Measurements from ENCODE around the gene FDPS.

The FDPS gene

GRCh38 chr1:155318082-155318481 is 9.4 kb downstream of the FDPS start:
- Histone ChIP-seq H3K27ac (ENCODE audit: extremely low read depth, low read depth, low read length) (no peak overlapping the region), H3K36me3 (ENCODE audit: control insufficient read depth in 2 of 2, insufficient read depth in 1 of 2, low read length in 2 of 2) (peaks cover 34 to 72% of the 10 kb centered on the region in 2 experiments), H3K4me1 (ENCODE audit: control insufficient read depth, insufficient read depth, low read length) (no peaks in the 10 kb centered on the region), H3K4me3 (ENCODE audit: low read depth, low read length) (no peak overlapping the region), H3K9me3 (ENCODE audit: control insufficient read depth, insufficient read depth, low read depth, low read length) (no peaks in the 10 kb centered on the region)
- no peak for TF ChIP-seq ZBTB20 (tag by site-specific recombination; IDR thresholded peaks at IDR 0.05)
- TF ChIP-seq ZNF350 (tag by site-specific recombination; IDR thresholded peaks at IDR 0.05) = no peak
- no peak for TF ChIP-seq ZFHX2 (tag by site-specific recombination; conservative IDR thresholded peaks at IDR 0.05)
- no peak for TF ChIP-seq ZNF558 (tag by site-specific recombination; IDR thresholded peaks at IDR 0.05)
- TF ChIP-seq TRIM28 (IDR thresholded peaks at IDR 0.05; ENCODE audit: borderline replicate concordance, low read length) = no peak
- TF ChIP-seq, protein P1, sequence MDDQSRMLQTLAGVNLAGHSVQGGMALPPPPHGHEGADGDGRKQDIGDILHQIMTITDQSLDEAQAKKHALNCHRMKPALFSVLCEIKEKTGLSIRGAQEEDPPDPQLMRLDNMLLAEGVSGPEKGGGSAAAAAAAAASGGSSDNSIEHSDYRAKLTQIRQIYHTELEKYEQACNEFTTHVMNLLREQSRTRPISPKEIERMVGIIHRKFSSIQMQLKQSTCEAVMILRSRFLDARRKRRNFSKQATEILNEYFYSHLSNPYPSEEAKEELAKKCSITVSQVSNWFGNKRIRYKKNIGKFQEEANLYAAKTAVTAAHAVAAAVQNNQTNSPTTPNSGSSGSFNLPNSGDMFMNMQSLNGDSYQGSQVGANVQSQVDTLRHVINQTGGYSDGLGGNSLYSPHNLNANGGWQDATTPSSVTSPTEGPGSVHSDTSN (CRISPR knock-in tag; IDR thresholded peaks at IDR 0.05) = no peak
- TF ChIP-seq PRDM1 (tag by site-specific recombination; IDR thresholded peaks at IDR 0.05) = no peak
- TF ChIP-seq BCL6B (tag by site-specific recombination; IDR thresholded peaks at IDR 0.05) = no peak
- no peak for TF ChIP-seq ZNF529 (tag by site-specific recombination; IDR thresholded peaks at IDR 0.05; ENCODE audit: insufficient replicate concordance)
- TF ChIP-seq, protein P2, sequence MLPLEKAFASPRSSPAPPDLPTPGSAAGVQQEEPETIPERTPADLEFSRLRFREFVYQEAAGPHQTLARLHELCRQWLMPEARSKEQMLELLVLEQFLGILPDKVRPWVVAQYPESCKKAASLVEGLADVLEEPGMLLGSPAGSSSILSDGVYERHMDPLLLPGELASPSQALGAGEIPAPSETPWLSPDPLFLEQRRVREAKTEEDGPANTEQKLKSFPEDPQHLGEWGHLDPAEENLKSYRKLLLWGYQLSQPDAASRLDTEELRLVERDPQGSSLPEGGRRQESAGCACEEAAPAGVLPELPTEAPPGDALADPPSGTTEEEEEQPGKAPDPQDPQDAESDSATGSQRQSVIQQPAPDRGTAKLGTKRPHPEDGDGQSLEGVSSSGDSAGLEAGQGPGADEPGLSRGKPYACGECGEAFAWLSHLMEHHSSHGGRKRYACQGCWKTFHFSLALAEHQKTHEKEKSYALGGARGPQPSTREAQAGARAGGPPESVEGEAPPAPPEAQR (tag by site-specific recombination; IDR thresholded peaks at IDR 0.05) = no peak
- no peak for TF ChIP-seq ZNF433 (tag by site-specific recombination; IDR thresholded peaks at IDR 0.05; ENCODE audit: low read depth)
- TF ChIP-seq, protein P3, sequence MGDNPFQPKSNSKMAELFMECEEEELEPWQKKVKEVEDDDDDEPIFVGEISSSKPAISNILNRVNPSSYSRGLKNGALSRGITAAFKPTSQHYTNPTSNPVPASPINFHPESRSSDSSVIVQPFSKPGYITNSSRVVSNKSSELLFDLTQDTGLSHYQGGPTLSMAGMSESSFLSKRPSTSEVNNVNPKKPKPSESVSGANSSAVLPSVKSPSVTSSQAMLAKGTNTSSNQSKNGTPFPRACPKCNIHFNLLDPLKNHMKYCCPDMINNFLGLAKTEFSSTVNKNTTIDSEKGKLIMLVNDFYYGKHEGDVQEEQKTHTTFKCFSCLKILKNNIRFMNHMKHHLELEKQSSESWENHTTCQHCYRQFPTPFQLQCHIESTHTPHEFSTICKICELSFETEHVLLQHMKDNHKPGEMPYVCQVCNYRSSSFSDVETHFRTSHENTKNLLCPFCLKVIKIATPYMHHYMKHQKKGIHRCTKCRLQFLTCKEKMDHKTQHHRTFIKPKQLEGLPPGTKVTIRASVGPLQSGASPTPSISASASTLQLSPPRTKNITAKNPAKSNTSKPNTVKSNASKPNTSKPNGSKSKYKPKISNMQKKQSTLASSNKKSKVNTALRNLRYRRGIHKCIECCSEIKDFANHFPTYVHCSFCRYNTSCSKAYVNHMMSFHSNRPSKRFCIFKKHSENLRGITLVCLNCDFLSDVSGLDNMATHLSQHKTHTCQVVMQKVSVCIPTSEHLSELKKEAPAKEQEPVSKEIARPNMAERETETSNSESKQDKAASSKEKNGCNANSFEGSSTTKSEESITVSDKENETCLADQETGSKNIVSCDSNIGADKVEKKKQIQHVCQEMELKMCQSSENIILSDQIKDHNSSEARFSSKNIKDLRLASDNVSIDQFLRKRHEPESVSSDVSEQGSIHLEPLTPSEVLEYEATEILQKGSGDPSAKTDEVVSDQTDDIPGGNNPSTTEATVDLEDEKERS (tag by site-specific recombination; IDR thresholded peaks at IDR 0.05) = no peak
- TF ChIP-seq SCRT2 (tag by site-specific recombination; IDR thresholded peaks at IDR 0.05) = no peak
- TF ChIP-seq ZBTB48 (tag by site-specific recombination; IDR thresholded peaks at IDR 0.05) = no peak
- TF ChIP-seq ZNF670 (tag by site-specific recombination; IDR thresholded peaks at IDR 0.05; ENCODE audit: low read depth) = no peak
- no peak for TF ChIP-seq SALL2 (tag by site-specific recombination; IDR thresholded peaks at IDR 0.05; ENCODE audit: borderline replicate concordance)
- TF ChIP-seq ZNF221 (tag by site-specific recombination; IDR thresholded peaks at IDR 0.05; ENCODE audit: borderline replicate concordance) = no peak
- TF ChIP-seq ZFP41 (tag by site-specific recombination; IDR thresholded peaks at IDR 0.05; ENCODE audit: borderline replicate concordance) = no peak
- CTCF ChIA-PET = interaction anchor here (0.8 to 3.7 kb wide), 2 partner anchors 20 to 67 kb away, joined by 4 to 23 read pairs; no protein-coding TSS in a partner anchor
- POLR2A ChIA-PET = interaction anchor here (0.6 to 1.7 kb wide), 3 partner anchors 45 to 194 kb away, joined by 3 to 4 read pairs (median 4); partner anchors contain the start of genes CLK2 and SCAMP3

DNA sequence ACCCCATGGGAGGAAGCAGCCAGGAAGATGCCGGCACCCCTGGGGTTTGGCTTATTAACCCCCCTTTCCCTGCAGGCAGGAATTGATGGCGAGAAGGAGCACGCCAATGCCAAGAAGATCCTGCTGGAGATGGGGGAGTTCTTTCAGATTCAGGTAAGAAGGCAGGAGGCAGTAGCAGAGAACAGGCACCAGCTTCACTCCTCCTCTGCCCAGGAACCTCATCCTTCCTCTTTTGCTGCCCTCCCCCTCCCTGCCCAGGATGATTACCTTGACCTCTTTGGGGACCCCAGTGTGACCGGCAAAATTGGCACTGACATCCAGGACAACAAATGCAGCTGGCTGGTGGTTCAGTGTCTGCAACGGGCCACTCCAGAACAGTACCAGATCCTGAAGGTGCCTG is 10.9 kb downstream of the FDPS start:
- ChIA-PET POLR2A (interaction anchor here (1.6 kb wide), 1 partner anchor 10 kb away, joined by 3 read pairs; no protein-coding TSS in a partner anchor), CTCF (interaction anchor here (0.7 kb wide), 1 partner anchor 69 kb away, joined by 3 read pairs; no protein-coding TSS in a partner anchor)
- Histone ChIP-seq H3K36me3 (ENCODE audit: control insufficient read depth in 2 of 2, insufficient read depth in 1 of 2, low read length in 2 of 2) (peaks cover 24 to 59% of the 10 kb centered on the region in 2 experiments), H3K9me3 (ENCODE audit: control insufficient read depth, insufficient read depth, low read depth, low read length) (no peaks in the 10 kb centered on the region), H3K4me1 (ENCODE audit: control insufficient read depth, insufficient read depth, low read length) (no peaks in the 10 kb centered on the region), H3K27ac (ENCODE audit: extremely low read depth, low read depth, low read length) (0 out of 2 replicates have a peak overlapping the region, but pooled peaks have one; percentile 13), H3K4me3 (ENCODE audit: low read depth, low read length) (no peak overlapping the region)
- TF ChIP-seq ZNF600 (tag by site-specific recombination; IDR thresholded peaks at IDR 0.05) = peak; percentile 36; the same call in 1 of the 2 replicates
- TF ChIP-seq ZEB2 (tag by site-specific recombination; IDR thresholded peaks at IDR 0.05) = no peak
- no peak for TF ChIP-seq ZNF558 (tag by site-specific recombination; IDR thresholded peaks at IDR 0.05)
- no peak for TF ChIP-seq HOXC10 (CRISPR knock-in tag; IDR thresholded peaks at IDR 0.05)
- no peak for TF ChIP-seq SCRT2 (tag by site-specific recombination; IDR thresholded peaks at IDR 0.05)

Measured in HEK293 (cell line).